GM06990 (cell line): ENCODE results near the gene PDZD2.
"Not testable (repeated sequence)": the region's sequence is repeated elsewhere in the genome, so short reads cannot be mapped to it uniquely, and the experiment has no call there.

ENCODE experiments used
- DNase-seq: peaks from one replicate; pipeline ENCODE4 v3.0.0-alpha.2; 2011; ENCODE audit not compliant: insufficient read length; ENCODE audit errors: extremely low read depth
- H3K27me3 ChIP-seq: replicated peaks from 2 replicates; pipeline ENCODE4 v1.6.0; 2011; ENCODE audit warnings: low read length; ENCODE audit not compliant: control insufficient read depth, insufficient read depth
- H3K36me3 ChIP-seq: 2 replicates; pipeline ENCODE4 v1.5.1; 2011; ENCODE audit warnings: low read length; ENCODE audit not compliant: control insufficient read depth, insufficient read depth
- H3K4me3 ChIP-seq: replicated peaks from 2 replicates; pipeline ENCODE4 v1.5.1; 2011; ENCODE audit warnings: low read depth, mild to moderate bottlenecking, control low read depth, low read length
- CTCF ChIP-seq: IDR thresholded peaks from 2 replicates; pipeline ENCODE4 v1.5.1; 2011; ENCODE audit warnings: low read length, control low read depth, mild to moderate bottlenecking, inconsistent platforms; ENCODE audit not compliant: insufficient read depth, poor library complexity, severe bottlenecking

Gene PDZD2

GRCh38 chr5:31770132-31770720, 131.3 kb downstream of the PDZD2 start:
- no peak for DNase-seq
- Histone ChIP-seq H3K4me3 (no peak overlapping the region), H3K27me3 (no peaks in the 10 kb centered on the region), H3K36me3 (no peaks in the 10 kb centered on the region)
- no peak for TF ChIP-seq CTCF

GRCh38 chr5:31770998-31771397, 132.1 kb downstream of the PDZD2 start:
- Histone ChIP-seq H3K4me3 (no peak overlapping the region), H3K27me3 (no peaks in the 10 kb centered on the region), H3K36me3 (no peaks in the 10 kb centered on the region)
- no peak for TF ChIP-seq CTCF
- peak; percentile 19 for DNase-seq

- TF ChIP-seq CTCF: no peak
- no peak overlapping the region for H3K4me3 ChIP-seq
- no peaks in the 10 kb centered on the region for H3K36me3 ChIP-seq
- H3K27me3 ChIP-seq: no peaks in the 10 kb centered on the region
- DNase-seq: no peak
These were observed 132.6 kb downstream of the PDZD2 start for GRCh38 chr5:31771500-31771899.

- H3K27me3 ChIP-seq, H3K36me3 ChIP-seq, DNase-seq, H3K4me3 ChIP-seq: not testable (repeated sequence)
These were observed 137.4 kb downstream of the PDZD2 start for GRCh38 chr5:31776294-31776693.

- no peak for DNase-seq
- no peak for TF ChIP-seq CTCF
These were observed 138.2 kb downstream of the PDZD2 start for GRCh38 chr5:31776976-31777651.

GRCh38 chr5:31781772-31782171, 142.8 kb downstream of the PDZD2 start:
- DNase-seq: no peak

More at GRCh38 chr5:31776976-31777651, 138.2 kb downstream of the PDZD2 start:
- Histone ChIP-seq H3K36me3 (no peaks in the 10 kb centered on the region), H3K27me3 (no peaks in the 10 kb centered on the region), H3K4me3 (no peak overlapping the region)

More at GRCh38 chr5:31781772-31782171, 142.8 kb downstream of the PDZD2 start:
- TF ChIP-seq CTCF: no peak
- Histone ChIP-seq H3K4me3 (no peak overlapping the region), H3K27me3 (no peaks in the 10 kb centered on the region), H3K36me3 (no peaks in the 10 kb centered on the region)
